AG04449 (cell line): ENCODE results near the gene NUBP1.
"Not testable (repeated sequence)": the region's sequence is repeated elsewhere in the genome, so short reads cannot be mapped to it uniquely, and the experiment has no call there.

Experiments
- CTCF ChIA-PET: fragments of 350-600 bp; formaldehyde crosslinking; extraction: SDS; loops from one replicate; lab custom pipeline; 2021; ENCODE audit warnings: antibody characterized with exemption; lab: Yijun Ruan, JAX
- POLR2A ChIA-PET: fragments of 400-600, 350-600 bp; formaldehyde crosslinking; extraction: SDS; loops from one replicate; lab custom pipeline; 2020; ENCODE audit warnings: antibody characterized with exemption, inconsistent platforms; lab: Yijun Ruan, JAX
- DNase-seq: peaks from one replicate; pipeline ENCODE4 v3.0.0-alpha.2; 2010; ENCODE audit warnings: low read depth, low spot score
- H3K4me3 ChIP-seq: 2 replicates; pipeline ENCODE4 v1.5.1; 2011; ENCODE audit warnings: low read depth, mild to moderate bottlenecking, control low read depth, low read length
- CTCF ChIP-seq: IDR thresholded peaks from one replicate; pipeline ENCODE4 v1.5.1; 2011; ENCODE audit warnings: mild to moderate bottlenecking, moderate library complexity, low read length, control low read depth, inconsistent platforms; ENCODE audit not compliant: insufficient read depth; ENCODE audit errors: missing control alignments

The NUBP1 gene

GRCh38 chr16:10782628-10783027 lies 39.0 kb downstream of the NUBP1 start:
- ChIA-PET POLR2A (no interaction called here), CTCF (no interaction called here)
- no peak for DNase-seq
- TF ChIP-seq CTCF = no peak
- H3K4me3 ChIP-seq = no peak overlapping the region

- CTCF ChIA-PET = no interaction called here
- no peak for DNase-seq
- no peak overlapping the region for H3K4me3 ChIP-seq
Observed at GRCh38 chr16:10787304-10787703, 43.7 kb downstream of the NUBP1 start.

GRCh38 chr16:10788630-10789029 lies 45.0 kb downstream of the NUBP1 start:
- CTCF ChIA-PET, H3K4me3 ChIP-seq, DNase-seq, POLR2A ChIA-PET: not testable (repeated sequence)

More at GRCh38 chr16:10787304-10787703, 43.7 kb downstream of the NUBP1 start:
- TF ChIP-seq CTCF = no peak
- POLR2A ChIA-PET = no interaction called here

- no peak overlapping the region for H3K4me3 ChIP-seq
- no peak for TF ChIP-seq CTCF
- DNase-seq = no peak
- CTCF ChIA-PET = interaction anchor here (1.1 kb wide), 1 partner anchor 128 kb away, joined by 3 read pairs; no protein-coding TSS in a partner anchor
- POLR2A ChIA-PET = no interaction called here
Observed at GRCh38 chr16:10791048-10791447, 47.4 kb downstream of the NUBP1 start.

GRCh38 chr16:10799736-10800135 lies 56.1 kb downstream of the NUBP1 start:
- ChIA-PET POLR2A (no interaction called here), CTCF (no interaction called here)
- no peak for TF ChIP-seq CTCF
- no peak overlapping the region for H3K4me3 ChIP-seq
- no peak for DNase-seq

- POLR2A ChIA-PET = no interaction called here
- CTCF ChIA-PET = no interaction called here
- no peak for DNase-seq
- no peak overlapping the region for H3K4me3 ChIP-seq
- TF ChIP-seq CTCF = no peak
Observed at GRCh38 chr16:10805334-10805733, 61.7 kb downstream of the NUBP1 start.

- no peak overlapping the region for H3K4me3 ChIP-seq
- ChIA-PET POLR2A (no interaction called here), CTCF (no interaction called here)
- no peak for TF ChIP-seq CTCF
- DNase-seq = no peak
Observed at GRCh38 chr16:10806698-10807097, 63.1 kb downstream of the NUBP1 start.
